Left colon (tissue), 2 donors: Measurements from ENCODE around the gene AKR1B1. TPM values are rescaled to one million over a fixed set of nuclear protein-coding genes. Genes with fewer than 3 reads are reported as not detected.

Experiments used
- total RNA-seq, 2 donors: library from RNA; stranded (reverse); fragmentation: NEBNext Ultra II Directional; extraction: Animal tissue kit (Norgen Biotek cat#: 25700); gene quantifications; one replicate each; pipeline ENCODE4 v1.2.1, GENCODE V29; 2021
- donor health status: DM: no; HTN: no; CAD: no.
- donor health status: DM: yes; HTN: yes; CAD: no.

AKR1B1 gene
- total RNA-seq, 2 donors from 2014 or later: 12.7 to 26.8 TPM

Other genes with a start within 250 kb of the AKR1B1 start
- 1 to 10 TPM; 6.5 to 8.8 TPM for gene SLC35B4, start 142.2 kb downstream of the AKR1B1 start, total RNA-seq
- gene AKR1B10, start 68.5 kb upstream of the AKR1B1 start, total RNA-seq: 100 to 1,000 TPM; 184 to 193 TPM
- 10 to 100 TPM in 1 of 2 donors, 1 to 10 TPM in 1; 7.8 to 14.0 TPM for gene AKR1B15, start 90.0 kb upstream of the AKR1B1 start, total RNA-seq
- gene BPGM, start 187.8 kb upstream of the AKR1B1 start, total RNA-seq: 1 to 10 TPM; 7.7 to 9.7 TPM